Stimulated activated effector memory CD8-positive, alpha-beta T cell treated with anti-CD3 and anti-CD28 coated beads, Interleukin-12 subunit alpha, Interleukin-12 subunit beta, amount 100 ng/mL, for 72 hours (primary cell): ENCODE measurements around the gene PSAP.
"Not testable (repeated sequence)": the region's sequence is repeated elsewhere in the genome, so short reads cannot be mapped to it uniquely, and the experiment has no call there.

Experiments used
- ATAC-seq: fragments of 150-1000 bp; cut with Tn5 transposase; 2 replicates; pipeline ENCODE4 v1.10.0; 2021
- DNase-seq, 2 donors: peaks; one replicate each; pipeline ENCODE4 v3.0.0; 2021 to 2022; ENCODE audit warnings: low spot score in 2 of 2
- H3K27ac Mint-ChIP-seq: one replicate; pipeline ENCODE4 v1.8.0; 2022; ENCODE audit warnings: mild to moderate bottlenecking, mixed read lengths
- H3K36me3 Mint-ChIP-seq: one replicate; pipeline ENCODE4 v1.8.0; 2022; ENCODE audit warnings: mild to moderate bottlenecking, mixed read lengths
- H3K4me1 Mint-ChIP-seq: one replicate; pipeline ENCODE4 v1.8.0; 2022; ENCODE audit warnings: mixed read lengths
- H3K4me3 Mint-ChIP-seq: one replicate; pipeline ENCODE4 v1.8.0; 2022; ENCODE audit warnings: mild to moderate bottlenecking, mixed read lengths
- H3K9me3 Mint-ChIP-seq: one replicate; pipeline ENCODE4 v1.8.0; 2022; ENCODE audit warnings: mixed read lengths

Gene PSAP

DNA sequence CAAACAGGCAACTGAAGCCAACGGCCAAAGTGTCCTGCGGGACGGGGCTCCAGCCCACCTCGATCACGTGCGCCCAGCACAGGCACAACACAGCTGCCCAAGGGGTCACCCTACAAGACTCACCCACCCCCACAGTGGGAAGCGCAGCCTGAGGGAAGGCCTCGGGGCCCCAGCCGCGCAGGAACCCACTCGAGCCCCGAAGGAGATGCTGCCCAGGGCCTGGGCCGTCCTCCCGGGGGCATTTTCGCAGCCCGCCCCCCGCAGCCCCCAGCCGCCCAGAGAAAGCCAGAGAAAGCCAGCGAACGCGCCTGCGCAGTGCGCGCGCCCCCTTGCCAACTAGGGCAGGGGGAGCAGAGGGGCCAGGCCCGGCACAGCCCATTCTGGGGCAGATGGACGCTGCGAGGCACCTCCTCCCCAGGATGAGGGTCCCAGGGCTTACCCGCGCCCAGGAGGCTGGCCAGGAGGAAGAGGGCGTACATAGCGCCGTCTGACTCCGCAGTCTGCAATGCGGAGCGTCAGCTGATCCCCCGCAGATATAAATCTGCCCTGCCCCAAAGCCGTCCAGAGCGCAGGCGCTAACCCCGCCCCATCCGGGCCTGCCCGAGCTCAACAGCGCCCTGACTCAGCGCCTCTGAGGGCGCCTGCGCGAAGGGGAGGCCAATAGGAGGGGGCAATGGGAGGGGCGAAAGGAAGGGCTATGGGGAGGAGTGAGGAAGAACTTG, at the start of gene PSAP:
TSS of gene PSAP (minus strand) at position 509 of the 722 bp plus-strand sequence. CDS start at position 479, 30 bp downstream.
- Mint-ChIP-seq H3K36me3 (peaks cover 7% of the 10 kb centered on the region), H3K4me1 (peaks cover 47% of the 10 kb centered on the region), H3K4me3 (peak within 1 kb of the TSS; percentile 93), H3K9me3 (no peaks in the 10 kb centered on the region), H3K27ac (peak within 1 kb of the TSS; percentile 86)
- DNase-seq (peak; percentile 96 to 99), ATAC-seq (peak; percentile 99)

DNA sequence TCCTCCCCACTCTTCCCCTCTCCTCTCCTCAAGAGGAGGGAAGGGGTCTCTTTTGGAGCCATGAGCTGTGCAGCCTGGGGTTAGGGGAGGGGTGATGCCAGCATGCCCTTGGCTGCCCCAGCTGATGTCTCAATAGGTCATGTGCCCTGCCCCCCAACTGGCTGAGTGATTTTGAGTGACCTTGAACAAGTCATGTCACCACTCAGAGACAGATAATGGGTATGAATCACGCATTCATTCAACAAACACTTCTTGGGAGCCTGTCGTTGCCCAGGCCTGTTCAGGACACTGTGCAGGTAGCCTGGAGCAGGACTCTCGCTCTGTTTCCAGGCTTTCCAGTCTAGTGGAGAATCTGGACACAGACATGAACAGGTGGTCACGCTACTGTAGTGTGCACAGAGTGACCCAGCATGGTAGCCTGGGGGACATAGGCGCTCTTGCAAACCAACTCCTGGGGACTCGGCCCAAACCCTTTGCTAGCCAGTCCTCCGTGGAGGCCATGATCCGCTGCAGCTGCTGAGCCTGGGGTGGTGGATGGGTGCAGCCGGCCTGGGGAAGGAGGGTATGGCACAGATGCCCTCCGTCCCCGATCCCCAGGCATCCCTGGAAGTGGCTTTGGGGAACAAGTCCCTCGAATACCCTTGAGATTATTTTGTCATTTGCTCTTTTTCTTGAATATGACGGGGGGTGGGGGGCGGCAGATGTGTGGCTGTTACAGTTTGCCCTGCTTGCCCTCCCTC, 49.6 kb upstream of the PSAP start:
- Mint-ChIP-seq H3K36me3 (no peaks in the 10 kb centered on the region), H3K9me3 (no peaks in the 10 kb centered on the region), H3K4me3 (no peak overlapping the region), H3K4me1 (no peaks in the 10 kb centered on the region), H3K27ac (no peak overlapping the region)
- no peak for ATAC-seq
- no peak for DNase-seq

DNA sequence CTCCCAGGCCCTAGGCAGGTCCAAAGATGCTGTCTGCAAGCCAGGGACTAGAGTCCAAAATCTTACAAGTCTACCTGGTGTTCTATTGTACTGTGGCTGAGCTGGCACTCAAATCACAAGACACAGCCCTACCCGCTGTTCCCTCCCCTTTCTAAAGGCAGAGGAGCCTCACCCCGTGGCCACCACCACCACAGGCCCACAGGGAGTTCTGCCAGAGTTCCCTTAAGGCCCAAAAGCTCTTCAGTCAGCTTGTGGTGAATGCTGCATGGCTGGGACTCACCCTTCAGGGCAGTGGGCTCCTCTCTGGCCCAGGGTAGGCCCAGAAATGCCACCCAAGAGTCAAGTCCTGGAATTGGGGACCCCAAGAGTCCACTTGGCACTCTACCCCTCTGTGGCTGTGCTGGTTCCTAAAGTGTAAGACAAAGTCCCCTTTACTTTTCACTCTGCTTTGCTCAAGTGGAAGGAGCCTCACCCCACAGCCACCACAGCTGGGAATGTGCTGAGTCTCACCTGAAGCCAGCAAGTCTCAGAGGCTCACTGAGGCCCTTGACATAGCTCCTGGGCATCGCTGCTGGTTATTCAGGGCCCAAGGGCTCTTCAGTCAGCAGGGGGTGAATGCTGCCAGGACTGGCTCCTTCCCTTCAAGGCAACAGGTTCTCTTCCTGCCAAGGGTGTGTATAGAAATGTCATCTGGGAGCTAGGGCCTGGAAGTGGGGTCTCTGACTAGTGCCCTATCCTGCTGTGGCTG, 48.8 kb upstream of the PSAP start:
- Mint-ChIP-seq H3K4me1 (no peaks in the 10 kb centered on the region), H3K36me3 (no peaks in the 10 kb centered on the region), H3K4me3 (no peak overlapping the region), H3K9me3 (no peaks in the 10 kb centered on the region), H3K27ac (no peak overlapping the region)
- DNase-seq = no peak
- no peak for ATAC-seq

DNA sequence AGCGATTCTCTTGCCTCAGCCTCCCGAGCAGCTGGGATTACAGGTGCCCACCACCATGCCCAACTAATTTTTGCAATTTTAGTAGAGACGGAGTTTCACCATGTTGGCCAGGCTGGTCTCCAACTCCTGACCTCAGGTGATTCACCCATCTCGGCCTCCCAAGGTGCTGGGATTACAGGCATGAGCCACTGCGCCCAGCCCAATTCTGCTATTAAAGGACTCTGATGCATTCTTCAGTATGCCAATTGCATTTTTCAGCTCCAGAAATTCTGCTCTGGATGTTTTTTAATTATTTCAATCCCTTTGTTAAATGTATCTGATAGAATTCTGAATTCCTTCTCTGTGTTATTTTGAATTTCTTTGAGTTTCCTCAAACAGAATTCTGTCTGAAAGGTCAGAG, 47.3 kb upstream of the PSAP start:
- not testable (repeated sequence) for H3K9me3 Mint-ChIP-seq, H3K4me3 Mint-ChIP-seq, H3K36me3 Mint-ChIP-seq, H3K27ac Mint-ChIP-seq, DNase-seq, ATAC-seq, H3K4me1 Mint-ChIP-seq

DNA sequence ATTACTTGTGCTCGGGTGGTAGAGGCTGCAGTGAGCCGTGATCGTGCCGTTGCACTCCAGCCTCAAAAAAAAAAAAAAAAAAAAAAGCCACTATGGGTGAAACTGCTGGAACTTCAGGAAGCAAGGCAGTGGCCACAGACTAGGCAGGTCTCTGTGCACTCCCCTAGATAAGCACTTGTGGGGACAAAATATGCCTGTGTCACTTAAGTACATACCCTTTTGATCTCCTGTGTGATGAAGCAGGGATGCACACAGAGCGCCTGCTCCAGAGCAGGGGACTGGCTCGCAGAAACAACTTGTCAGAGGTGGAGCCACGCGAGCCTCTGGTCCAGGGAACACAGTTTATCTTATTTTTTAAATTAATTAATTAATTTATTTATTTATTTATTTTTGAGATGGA, 42.9 kb upstream of the PSAP start:
- no peak overlapping the region for H3K27ac Mint-ChIP-seq
- ATAC-seq (no peak), DNase-seq (no peak)
- H3K9me3 Mint-ChIP-seq = no peaks in the 10 kb centered on the region
- no peaks in the 10 kb centered on the region for H3K36me3 Mint-ChIP-seq
- H3K4me3 Mint-ChIP-seq = no peak overlapping the region
- H3K4me1 Mint-ChIP-seq = peaks cover 13% of the 10 kb centered on the region

DNA sequence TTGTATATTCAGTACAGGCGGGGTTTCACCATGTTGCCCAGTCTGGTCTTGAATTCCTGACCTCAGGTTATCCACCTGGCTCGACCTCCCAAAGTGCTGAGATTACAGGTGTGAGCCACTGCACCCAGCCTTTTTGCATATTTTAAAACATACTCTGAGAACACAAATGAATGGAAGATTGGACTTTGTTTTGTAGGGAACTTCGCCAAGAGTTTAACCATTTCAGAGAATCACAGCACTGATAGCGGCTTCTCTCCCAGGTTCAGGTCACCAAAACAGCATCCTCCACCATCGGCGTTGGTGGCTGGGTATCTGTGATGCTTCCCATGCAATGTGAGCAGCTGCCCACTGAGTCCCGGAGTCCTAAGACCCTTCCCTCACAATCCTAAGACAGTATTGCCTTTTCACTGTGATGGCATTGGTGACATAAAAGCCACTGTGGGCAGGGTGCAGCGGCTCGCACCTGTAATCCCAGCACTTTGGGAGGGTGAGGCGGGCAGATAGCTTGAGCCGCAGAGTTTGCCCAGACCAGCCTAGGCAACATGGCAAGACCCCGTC, 42.3 kb upstream of the PSAP start:
- no peak for ATAC-seq
- Mint-ChIP-seq H3K4me1 (peaks cover 18% of the 10 kb centered on the region), H3K4me3 (no peak overlapping the region), H3K9me3 (no peaks in the 10 kb centered on the region), H3K27ac (no peak overlapping the region), H3K36me3 (no peaks in the 10 kb centered on the region)
- no peak for DNase-seq

DNA sequence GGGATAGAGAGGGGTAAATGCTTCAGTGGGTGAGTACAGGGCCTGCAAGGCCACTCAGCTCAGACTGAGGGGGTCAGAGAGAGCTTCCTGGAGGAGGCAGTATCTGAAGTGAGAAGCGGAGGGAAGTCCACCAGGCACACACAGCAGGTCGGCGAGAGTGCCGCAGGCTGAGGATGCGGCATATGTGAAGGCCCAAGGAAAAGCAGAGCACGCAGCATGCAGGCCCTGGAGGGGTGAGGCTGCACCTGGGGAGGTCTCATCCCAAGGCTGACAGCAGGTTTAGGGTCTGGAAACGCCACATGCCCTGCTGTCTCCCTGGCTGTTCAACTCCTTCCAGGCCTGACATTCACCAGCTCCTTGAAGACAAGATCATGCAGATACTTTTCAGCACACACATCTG, 40.4 kb upstream of the PSAP start:
- Mint-ChIP-seq H3K9me3 (no peaks in the 10 kb centered on the region), H3K27ac (no peak overlapping the region), H3K36me3 (no peaks in the 10 kb centered on the region), H3K4me3 (no peak overlapping the region), H3K4me1 (peaks cover 18% of the 10 kb centered on the region)
- DNase-seq (no peak), ATAC-seq (no peak)

DNA sequence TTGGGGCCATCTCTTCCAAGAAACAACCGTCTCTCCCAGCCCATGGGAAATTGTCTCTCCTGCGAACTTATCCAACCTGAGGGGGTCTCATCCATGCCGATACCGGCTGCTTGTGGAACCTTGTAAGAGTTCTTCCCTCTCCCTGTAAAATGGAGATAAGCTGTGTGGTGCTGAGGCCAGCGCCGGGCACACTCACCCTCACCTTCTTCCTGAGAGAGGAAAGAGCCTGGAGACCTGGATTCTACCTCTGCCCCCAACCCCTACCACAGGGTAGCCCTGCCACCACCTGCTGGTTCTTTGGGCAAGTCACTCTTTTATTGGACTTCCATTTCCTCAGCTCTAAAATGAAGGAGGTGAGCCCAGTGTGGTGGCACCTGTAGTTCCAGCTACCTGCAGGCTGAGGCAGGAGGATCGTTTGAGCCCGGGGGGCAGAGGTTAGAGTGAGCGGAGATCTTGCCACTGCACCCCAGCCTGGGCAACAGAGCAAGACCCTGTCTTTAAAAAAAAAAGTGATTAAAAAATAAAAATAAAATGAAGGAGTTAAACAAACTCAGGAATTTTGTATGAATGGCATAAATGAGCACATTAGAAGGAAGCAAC, 38.4 kb upstream of the PSAP start:
- Mint-ChIP-seq H3K36me3 (no peaks in the 10 kb centered on the region), H3K9me3 (no peaks in the 10 kb centered on the region), H3K4me1 (peaks cover 18% of the 10 kb centered on the region), H3K27ac (no peak overlapping the region), H3K4me3 (peak overlapping the region; percentile 71)
- no peak for DNase-seq
- no peak for ATAC-seq

DNA sequence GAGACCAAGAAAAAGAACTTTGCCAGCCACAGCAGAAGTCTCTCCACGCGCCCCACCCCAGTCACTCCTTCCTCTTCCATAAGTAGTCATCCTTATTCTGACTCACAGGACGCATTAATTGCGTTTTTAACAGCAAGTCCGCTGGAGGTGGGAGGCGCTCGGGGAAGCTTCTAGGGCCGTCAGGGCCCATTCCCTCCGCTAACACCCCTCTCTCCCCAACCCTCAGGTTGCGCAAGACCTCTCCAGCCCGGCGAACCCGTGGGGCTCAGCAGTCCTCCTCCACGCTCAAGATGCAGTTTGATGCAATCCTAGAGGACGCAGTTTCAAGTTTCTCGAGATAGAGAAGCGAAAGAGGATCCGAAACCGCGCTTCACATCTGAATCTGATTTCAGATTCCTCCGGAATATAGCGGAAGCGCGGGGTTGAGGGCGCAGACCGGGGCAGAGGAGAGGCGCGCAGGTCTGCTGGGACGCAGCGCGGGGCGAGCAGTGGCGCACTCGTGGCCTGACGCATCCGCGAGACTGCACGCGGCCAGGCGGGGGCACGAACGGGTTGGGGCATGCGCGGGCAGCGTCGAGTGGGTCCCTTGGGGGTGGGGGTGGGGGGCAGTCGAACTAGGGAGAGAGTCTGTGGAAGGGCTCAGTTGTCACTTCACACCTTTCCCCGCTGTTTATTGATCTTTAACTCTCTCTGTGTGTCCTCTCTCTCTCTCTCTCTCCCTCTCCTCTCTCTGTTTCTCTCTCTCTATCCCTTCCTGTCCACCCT, 37.8 kb upstream of the PSAP start:
- H3K4me3 Mint-ChIP-seq = peak overlapping the region; percentile 71
- ATAC-seq = peak; percentile 87
- H3K36me3 Mint-ChIP-seq = no peaks in the 10 kb centered on the region
- H3K9me3 Mint-ChIP-seq = no peaks in the 10 kb centered on the region
- peak overlapping the region; percentile 74 for H3K27ac Mint-ChIP-seq
- peaks cover 18% of the 10 kb centered on the region for H3K4me1 Mint-ChIP-seq
- peak; percentile 17 to 65 for DNase-seq

DNA sequence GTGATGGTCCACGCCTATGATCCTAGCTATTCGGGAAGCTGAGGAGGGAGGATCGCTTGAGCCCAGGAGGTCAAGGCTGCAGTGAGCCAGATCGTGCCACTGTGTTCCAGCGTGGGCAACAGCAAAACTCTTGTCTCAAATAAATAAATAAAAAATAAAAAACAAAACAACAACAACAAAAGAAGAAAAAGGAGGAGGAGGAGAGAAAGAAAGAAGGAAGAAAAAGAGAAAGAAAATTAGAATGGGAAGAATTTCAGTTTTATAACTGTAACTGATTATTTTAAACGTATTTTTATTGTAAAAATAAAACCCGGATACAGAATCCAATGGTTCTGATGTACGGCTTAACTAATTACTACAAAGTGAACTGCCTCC, 37.2 kb upstream of the PSAP start:
- no peak for ATAC-seq
- DNase-seq = no peak
- peaks cover 18% of the 10 kb centered on the region for H3K4me1 Mint-ChIP-seq
- H3K4me3 Mint-ChIP-seq = peak overlapping the region; percentile 71
- no peaks in the 10 kb centered on the region for H3K9me3 Mint-ChIP-seq
- peak overlapping the region; percentile 74 for H3K27ac Mint-ChIP-seq
- H3K36me3 Mint-ChIP-seq = no peaks in the 10 kb centered on the region

DNA sequence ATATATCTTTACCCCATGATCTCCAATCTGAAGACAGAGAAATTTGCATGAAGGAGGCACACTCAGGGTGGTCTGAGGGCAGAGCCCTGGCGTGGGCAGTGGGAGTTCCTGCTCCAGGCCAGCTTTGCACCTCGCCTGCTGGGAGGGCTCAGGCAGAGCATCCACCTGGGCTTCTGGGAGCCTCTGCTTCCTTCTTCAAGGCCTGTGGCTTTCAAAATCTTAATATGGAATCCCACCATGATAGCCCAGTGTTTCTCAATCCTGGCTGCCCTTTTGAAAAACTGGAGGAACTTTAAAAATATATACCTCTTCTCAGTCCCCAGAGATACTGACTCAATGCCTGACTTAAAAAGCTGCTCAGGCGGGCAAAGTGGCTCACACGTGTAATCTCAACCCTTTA, 36.7 kb upstream of the PSAP start:
- H3K27ac Mint-ChIP-seq = no peak overlapping the region
- ATAC-seq (no peak), DNase-seq (no peak)
- no peaks in the 10 kb centered on the region for H3K9me3 Mint-ChIP-seq
- H3K4me3 Mint-ChIP-seq = peak overlapping the region; percentile 71
- H3K4me1 Mint-ChIP-seq = peaks cover 18% of the 10 kb centered on the region
- H3K36me3 Mint-ChIP-seq = no peaks in the 10 kb centered on the region

DNA sequence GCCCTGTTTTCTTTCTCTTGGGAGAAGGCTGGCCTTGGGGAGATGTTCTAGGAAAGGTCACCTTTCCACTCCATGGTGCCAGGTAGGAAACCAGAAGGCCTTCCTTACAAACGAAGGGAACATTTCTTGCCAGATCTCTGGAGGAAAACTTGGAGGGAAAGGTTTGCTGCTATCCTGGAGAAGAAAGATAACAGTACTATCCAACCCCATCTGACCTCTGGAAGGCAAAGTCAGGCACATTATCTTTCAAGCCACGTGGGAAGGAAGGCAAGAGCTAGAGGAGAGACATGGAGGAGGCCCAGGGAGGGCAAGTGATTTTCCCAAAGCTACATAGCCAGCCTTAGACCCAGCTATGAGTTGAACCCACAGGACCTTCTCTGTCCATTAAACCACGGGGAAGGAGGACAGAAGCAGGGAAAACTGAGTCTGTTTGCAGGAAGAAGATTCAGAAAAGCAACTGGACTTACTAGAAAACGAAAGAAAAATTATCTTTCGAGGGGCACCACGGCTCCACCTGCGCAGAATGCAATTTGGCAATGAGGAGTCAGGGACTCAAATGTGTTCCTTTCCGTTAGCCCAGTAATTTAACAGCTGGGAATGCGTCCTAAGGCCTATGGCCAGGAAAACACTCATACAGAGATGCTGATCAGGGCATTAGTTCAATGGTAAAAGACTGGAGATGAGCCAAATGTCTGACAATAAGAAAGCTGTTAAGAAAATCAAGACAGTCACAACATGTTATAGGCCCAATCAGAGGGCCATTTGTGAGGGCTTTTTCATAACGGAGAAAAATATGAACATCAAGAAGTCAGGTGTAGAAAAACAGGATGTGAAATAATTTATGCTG, 32.0 kb upstream of the PSAP start:
- no peaks in the 10 kb centered on the region for H3K36me3 Mint-ChIP-seq
- DNase-seq (no peak), ATAC-seq (no peak)
- H3K27ac Mint-ChIP-seq = no peak overlapping the region
- H3K4me3 Mint-ChIP-seq = no peak overlapping the region
- H3K4me1 Mint-ChIP-seq = no peaks in the 10 kb centered on the region
- no peaks in the 10 kb centered on the region for H3K9me3 Mint-ChIP-seq

DNA sequence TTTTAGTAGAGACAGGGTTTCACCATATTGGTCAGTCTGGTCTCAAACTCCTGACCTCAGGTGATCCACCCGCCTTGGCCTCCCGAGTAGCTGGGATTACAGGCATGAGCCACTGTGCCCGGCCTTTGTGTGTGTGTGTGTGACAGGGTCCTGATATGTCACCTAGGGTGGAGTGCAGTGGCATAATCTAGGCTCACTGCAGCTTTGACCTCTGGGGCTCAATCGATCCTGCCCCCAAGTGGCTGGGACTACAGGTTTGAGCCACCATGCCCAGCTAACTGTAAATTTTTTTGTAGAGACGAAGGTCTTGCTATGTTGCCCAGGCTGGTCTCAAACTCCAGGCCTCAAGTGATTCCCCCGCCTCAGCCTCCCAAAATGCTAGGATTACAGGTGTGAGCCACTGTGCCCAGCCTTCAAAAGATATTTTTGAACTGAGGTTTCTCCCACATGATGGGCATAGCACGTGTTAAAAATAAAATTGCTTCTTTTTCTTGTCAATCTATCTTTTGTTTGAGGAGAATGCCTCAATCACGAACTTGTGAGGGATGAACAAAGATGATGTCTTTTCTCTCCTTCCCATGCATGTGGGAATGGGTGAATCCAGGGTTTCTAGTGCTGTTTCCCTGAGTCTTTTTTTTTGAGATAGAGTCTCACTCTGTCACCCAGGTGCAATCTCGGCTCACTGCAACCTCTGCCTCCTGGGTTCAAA, 30.8 kb upstream of the PSAP start:
- Mint-ChIP-seq H3K4me1 (no peaks in the 10 kb centered on the region), H3K4me3 (no peak overlapping the region), H3K9me3 (no peaks in the 10 kb centered on the region), H3K27ac (no peak overlapping the region), H3K36me3 (no peaks in the 10 kb centered on the region)
- DNase-seq = no peak
- no peak for ATAC-seq
